ENCODE measurements around the gene DCN. TPM values are rescaled to one million over a fixed set of nuclear protein-coding genes. Genes with fewer than 3 reads are reported as not detected.

The DCN gene
- total and polyA plus RNA-seq, 2 donors (not counting 3 experiments of a cell fraction or from before 2014, with no cell fraction given): 0.42 to 0.43 TPM

GRCh38 chr12:91205811-91206210, 23.2 kb upstream of the DCN start:
- no peak overlapping the region for H3K4me3 ChIP-seq (replicated peaks in 1 of 3; ENCODE audit: insufficient read depth in 1 of 3, low read depth in 1 of 3, low read length in 3 of 3)
- no peaks in the 10 kb centered on the region for H3K27me3 ChIP-seq (ENCODE audit: control insufficient read depth in 2 of 2, insufficient read depth in 2 of 2, low read length in 2 of 2)
- intact Hi-C loops (cut with micrococcal nuclease): no loop called here
- dilution Hi-C loops (cut with MboI; ENCODE audit: extremely low pct_ligation_motif_present, low sequenced_read_pairs): no loop called here
- TF ChIP-seq MAX (IDR thresholded peaks at IDR 0.05; ENCODE audit: insufficient read depth, insufficient read length) (no peak), JUN (IDR thresholded peaks at IDR 0.05; ENCODE audit: borderline replicate concordance, insufficient read depth, insufficient read length, low read depth) (no peak), MYC (IDR thresholded peaks at IDR 0.05; ENCODE audit: low read depth, low read length) (no peak), POLR2A (IDR thresholded peaks at IDR 0.05; ENCODE audit: low read depth, low read length) (no peak), GATA2 (IDR thresholded peaks at IDR 0.05; ENCODE audit: insufficient read depth, insufficient read length, low read depth, low read length) (no peak), FOS (IDR thresholded peaks at IDR 0.05; ENCODE audit: borderline replicate concordance, insufficient read depth, low read length) (no peak), POLR2AphosphoS5 (IDR thresholded peaks at IDR 0.05; ENCODE audit: insufficient read depth, low read depth, low read length) (no peak), EZH2 (IDR thresholded peaks at IDR 0.05; ENCODE audit: borderline replicate concordance, low read depth, low read length, severe bottlenecking) (no peak)
- TF ChIP-seq, protein P1, sequence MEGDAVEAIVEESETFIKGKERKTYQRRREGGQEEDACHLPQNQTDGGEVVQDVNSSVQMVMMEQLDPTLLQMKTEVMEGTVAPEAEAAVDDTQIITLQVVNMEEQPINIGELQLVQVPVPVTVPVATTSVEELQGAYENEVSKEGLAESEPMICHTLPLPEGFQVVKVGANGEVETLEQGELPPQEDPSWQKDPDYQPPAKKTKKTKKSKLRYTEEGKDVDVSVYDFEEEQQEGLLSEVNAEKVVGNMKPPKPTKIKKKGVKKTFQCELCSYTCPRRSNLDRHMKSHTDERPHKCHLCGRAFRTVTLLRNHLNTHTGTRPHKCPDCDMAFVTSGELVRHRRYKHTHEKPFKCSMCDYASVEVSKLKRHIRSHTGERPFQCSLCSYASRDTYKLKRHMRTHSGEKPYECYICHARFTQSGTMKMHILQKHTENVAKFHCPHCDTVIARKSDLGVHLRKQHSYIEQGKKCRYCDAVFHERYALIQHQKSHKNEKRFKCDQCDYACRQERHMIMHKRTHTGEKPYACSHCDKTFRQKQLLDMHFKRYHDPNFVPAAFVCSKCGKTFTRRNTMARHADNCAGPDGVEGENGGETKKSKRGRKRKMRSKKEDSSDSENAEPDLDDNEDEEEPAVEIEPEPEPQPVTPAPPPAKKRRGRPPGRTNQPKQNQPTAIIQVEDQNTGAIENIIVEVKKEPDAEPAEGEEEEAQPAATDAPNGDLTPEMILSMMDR (IDR thresholded peaks at IDR 0.05; ENCODE audit: extremely low read depth in 1 of 2, insufficient read depth in 1 of 2, low read depth in 1 of 2, low read length in 2 of 2): no peak
- BruUV-seq (replicated peaks): no TSS peak
- H3K4me2 ChIP-seq (ENCODE audit: insufficient read depth, low read length): no peak overlapping the region
- H3K36me3 ChIP-seq (ENCODE audit: control insufficient read depth in 2 of 2, extremely low read depth in 1 of 2, insufficient read depth in 2 of 2, low read length in 2 of 2): no peaks in the 10 kb centered on the region
- no peaks in the 10 kb centered on the region for H3K9me1 ChIP-seq (replicated peaks; ENCODE audit: control insufficient read depth, extremely low read depth, insufficient read depth, low read length)
- H2AFZ ChIP-seq (ENCODE audit: low read depth, low read length): no peak overlapping the region
- DNase-seq (ENCODE audit: low read depth, low spot score): no peak
- no peak overlapping the region for H3K27ac ChIP-seq (ENCODE audit: insufficient read depth, low read depth, low read length)
- H3K9ac ChIP-seq (replicated peaks; ENCODE audit: extremely low read depth, insufficient read depth, low read length): no peak overlapping the region
- CTCF ChIA-PET: no interaction called here
- H4K20me1 ChIP-seq (replicated peaks; ENCODE audit: control insufficient read depth, extremely low read depth, insufficient read depth, low read length): no peaks in the 10 kb centered on the region
- no peak for FAIRE-seq
- no peaks in the 10 kb centered on the region for H3K4me1 ChIP-seq (ENCODE audit: control insufficient read depth, extremely low read depth, insufficient read depth, low read length)
- no peaks in the 10 kb centered on the region for H3K9me3 ChIP-seq (replicated peaks; ENCODE audit: control insufficient read depth, insufficient read depth, low read length)
- no peaks in the 10 kb centered on the region for H3K79me2 ChIP-seq (ENCODE audit: control insufficient read depth, insufficient read depth, low read length)
- POLR2A ChIA-PET: no interaction called here
